Smooth muscle cell (in vitro differentiated cells): ENCODE data around the gene SGK1. TPM values are rescaled to one million over a fixed set of nuclear protein-coding genes. Genes with fewer than 3 reads are reported as not detected.

Experiments used
- DNase-seq: peaks from one replicate; lab custom pipeline; 2025; ENCODE audit not compliant: unreplicated experiment; lab: John Stamatoyannopoulos, UW
- H2AFZ ChIP-seq: fragments of 200-600 bp; sonication (generic); 2 replicates; pipeline ENCODE4 v1.6.0; 2016; ENCODE audit warnings: antibody characterized with exemption, low read depth, mild to moderate bottlenecking
- H3F3A ChIP-seq: fragments of 200-600 bp; sonication (generic); 2 replicates; pipeline ENCODE4 v1.6.0; 2017; ENCODE audit warnings: antibody characterized with exemption, low read depth
- H3K27ac ChIP-seq: fragments of 200-600 bp; sonication (generic); 2 replicates; pipeline ENCODE4 v1.5.1; 2016; ENCODE audit warnings: low read depth, mild to moderate bottlenecking
- H3K27me3 ChIP-seq: fragments of 200-600 bp; sonication (generic); 2 replicates; pipeline ENCODE4 v1.6.1; 2016; ENCODE audit warnings: low read depth, mild to moderate bottlenecking
- H3K36me3 ChIP-seq: fragments of 200-600 bp; sonication (generic); 2 replicates; pipeline ENCODE4 v1.5.1; 2016; ENCODE audit warnings: low read depth
- H3K4me1 ChIP-seq: fragments of 200-600 bp; sonication (generic); 2 replicates; pipeline ENCODE4 v1.5.1; 2016; ENCODE audit warnings: low read depth
- H3K4me2 ChIP-seq: fragments of 200-600 bp; sonication (generic); 2 replicates; pipeline ENCODE4 v1.6.0; 2016; ENCODE audit warnings: mild to moderate bottlenecking
- H3K4me3 ChIP-seq: fragments of 200-600 bp; sonication (generic); 2 replicates; pipeline ENCODE4 v1.5.1; 2016; ENCODE audit warnings: mild to moderate bottlenecking
- H3K79me2 ChIP-seq: fragments of 200-600 bp; sonication (generic); 2 replicates; pipeline ENCODE4 v1.6.0; 2016; ENCODE audit warnings: low read depth, mild to moderate bottlenecking
- H3K9ac ChIP-seq: fragments of 200-600 bp; sonication (generic); 2 replicates; pipeline ENCODE4 v1.6.0; 2016; ENCODE audit warnings: low read depth
- H3K9me3 ChIP-seq: fragments of 200-600 bp; sonication (generic); replicated peaks from 2 replicates; pipeline ENCODE4 v1.5.1; 2016; ENCODE audit warnings: low read depth
- H4K20me1 ChIP-seq: fragments of 200-600 bp; sonication (generic); 2 replicates; pipeline ENCODE4 v1.6.0; 2016; ENCODE audit warnings: low read depth
- WGBS: methylation state at CpG from one replicate; pipeline ENCODE4 v1.1.7; 2016; ENCODE audit warnings: low lambda C conversion rate; 5-methylcytosine and 5-hydroxymethylcytosine counted together
- polyA plus RNA-seq: library from polyadenylated mRNA; unstranded; fragments of >200 nt; fragmentation: Nextera tagmentation; extraction: Ambion mirVana; gene quantifications from 2 replicates; pipeline ENCODE4 v1.2.1, GENCODE V29; 2016
- total RNA-seq: library from RNA; depleted of rRNA; stranded (reverse); fragments of >200 nt; gene quantifications from 2 replicates; pipeline ENCODE4 v1.2.3, GENCODE V29; 2014
- TF ChIP-seq, protein P1 (sequence below): fragments of 200-600 bp; sonication (generic); IDR thresholded peaks from 2 replicates; pipeline ENCODE4 v1.5.1; 2017; ENCODE audit warnings: borderline replicate concordance, mild to moderate bottlenecking, antibody characterized with exemption; ENCODE audit not compliant: insufficient read depth, poor library complexity, severe bottlenecking

Gene SGK1
- total and polyA plus RNA-seq, 2 experiments from 2014 or later: 18.9 to 109 TPM

DNA sequence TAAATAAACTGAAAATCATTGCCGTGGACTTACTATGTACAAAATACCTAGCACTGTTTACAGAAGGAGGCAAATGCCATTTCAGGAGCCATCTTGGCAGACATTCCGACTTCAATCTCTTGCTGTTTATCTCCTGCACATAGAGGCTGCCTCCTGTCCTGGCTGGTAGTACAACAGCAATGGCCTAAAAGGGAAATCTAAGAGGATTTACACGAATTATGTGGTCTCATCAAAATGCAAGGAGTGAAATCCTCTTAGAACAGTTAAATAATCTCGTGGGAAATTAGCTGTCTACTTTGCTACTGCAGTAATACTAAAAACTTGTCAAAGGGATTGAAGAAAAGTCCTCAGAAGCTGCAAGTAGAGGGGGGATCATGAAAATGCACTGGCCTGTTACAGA lies 183.3 kb downstream of the SGK1 start:
- Histone ChIP-seq H3K4me2 (no peak overlapping the region), H2AFZ (peak overlapping the region; percentile 35), H3K36me3 (no peaks in the 10 kb centered on the region), H3K27ac (no peak overlapping the region), H3K27me3 (no peaks in the 10 kb centered on the region), H4K20me1 (no peaks in the 10 kb centered on the region), H3K79me2 (no peaks in the 10 kb centered on the region), H3F3A (no peaks in the 10 kb centered on the region), H3K4me3 (no peak overlapping the region), H3K9ac (no peak overlapping the region), H3K4me1 (no peaks in the 10 kb centered on the region), H3K9me3 (no peaks in the 10 kb centered on the region)
- no peak for DNase-seq
- WGBS: 80% methylated on average over 4 of the region's 4 CpGs
- TF ChIP-seq, protein P1, sequence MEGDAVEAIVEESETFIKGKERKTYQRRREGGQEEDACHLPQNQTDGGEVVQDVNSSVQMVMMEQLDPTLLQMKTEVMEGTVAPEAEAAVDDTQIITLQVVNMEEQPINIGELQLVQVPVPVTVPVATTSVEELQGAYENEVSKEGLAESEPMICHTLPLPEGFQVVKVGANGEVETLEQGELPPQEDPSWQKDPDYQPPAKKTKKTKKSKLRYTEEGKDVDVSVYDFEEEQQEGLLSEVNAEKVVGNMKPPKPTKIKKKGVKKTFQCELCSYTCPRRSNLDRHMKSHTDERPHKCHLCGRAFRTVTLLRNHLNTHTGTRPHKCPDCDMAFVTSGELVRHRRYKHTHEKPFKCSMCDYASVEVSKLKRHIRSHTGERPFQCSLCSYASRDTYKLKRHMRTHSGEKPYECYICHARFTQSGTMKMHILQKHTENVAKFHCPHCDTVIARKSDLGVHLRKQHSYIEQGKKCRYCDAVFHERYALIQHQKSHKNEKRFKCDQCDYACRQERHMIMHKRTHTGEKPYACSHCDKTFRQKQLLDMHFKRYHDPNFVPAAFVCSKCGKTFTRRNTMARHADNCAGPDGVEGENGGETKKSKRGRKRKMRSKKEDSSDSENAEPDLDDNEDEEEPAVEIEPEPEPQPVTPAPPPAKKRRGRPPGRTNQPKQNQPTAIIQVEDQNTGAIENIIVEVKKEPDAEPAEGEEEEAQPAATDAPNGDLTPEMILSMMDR: no peak

DNA sequence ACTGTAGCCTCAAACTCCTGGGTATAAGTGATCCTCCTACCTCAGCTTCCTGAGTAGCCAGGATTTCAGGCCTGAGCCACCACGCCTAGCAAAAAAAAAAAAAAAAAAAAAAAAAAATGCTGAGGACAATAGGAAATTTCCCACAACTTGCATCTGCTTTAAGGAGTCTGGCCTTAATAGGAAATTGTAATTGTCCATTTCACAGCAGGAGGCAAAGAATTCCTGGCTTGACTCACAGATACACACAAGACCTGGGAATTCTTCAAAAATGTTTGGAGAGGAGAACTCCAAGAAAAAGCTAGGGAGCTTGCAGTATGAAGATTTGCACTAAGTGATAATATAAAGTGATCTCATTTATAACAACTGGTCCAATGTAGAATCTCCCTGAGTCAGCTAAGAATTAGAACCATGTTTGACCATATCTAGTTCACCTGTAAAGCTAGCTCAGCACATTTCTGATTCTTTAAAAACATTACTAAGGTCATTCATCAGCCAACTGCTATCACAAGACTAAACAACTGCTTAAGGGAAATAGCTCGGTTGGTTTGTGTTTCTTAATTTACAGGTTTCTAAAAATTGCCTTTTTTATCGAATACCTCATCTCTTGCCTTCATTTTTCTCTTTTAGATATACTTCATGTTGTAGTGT lies 185.3 kb downstream of the SGK1 start:
- TF ChIP-seq, protein P1: no peak
- 94% methylated on average over 3 of the region's 3 CpGs for WGBS
- Histone ChIP-seq H3K79me2 (no peaks in the 10 kb centered on the region), H3K4me3 (no peak overlapping the region), H3F3A (no peaks in the 10 kb centered on the region), H2AFZ (no peak overlapping the region), H4K20me1 (no peaks in the 10 kb centered on the region), H3K9ac (no peak overlapping the region), H3K4me2 (no peak overlapping the region), H3K27ac (no peak overlapping the region), H3K36me3 (no peaks in the 10 kb centered on the region), H3K4me1 (no peaks in the 10 kb centered on the region), H3K27me3 (no peaks in the 10 kb centered on the region), H3K9me3 (no peaks in the 10 kb centered on the region)
- DNase-seq: no peak

DNA sequence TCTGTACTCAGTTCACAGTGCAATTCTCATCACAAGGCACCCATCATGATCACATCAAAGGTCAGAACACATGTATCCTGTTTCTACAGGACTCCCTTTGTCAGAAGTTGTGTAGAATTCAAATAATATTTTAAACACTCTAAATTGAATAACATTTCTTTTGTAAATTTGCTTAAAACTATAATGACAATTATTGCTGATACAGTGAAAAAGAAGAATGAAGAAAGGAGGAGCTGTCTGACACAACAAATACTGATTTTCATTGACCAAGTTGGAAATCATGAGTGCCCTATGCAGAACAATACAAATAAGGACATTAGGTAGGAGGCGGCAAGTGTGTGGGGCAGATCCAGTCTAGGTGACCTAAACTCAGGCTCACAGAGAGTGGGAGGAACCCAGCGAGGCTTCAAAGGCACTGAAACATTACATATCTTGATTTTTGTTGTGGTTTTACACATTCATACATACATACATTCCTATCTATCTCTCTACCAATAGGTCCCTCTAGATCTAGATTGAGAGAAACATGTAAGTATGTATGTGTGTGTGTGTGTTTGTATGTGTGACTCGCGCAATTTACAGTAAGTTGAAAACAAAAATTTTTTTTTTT lies 186.3 kb downstream of the SGK1 start:
- no peak for DNase-seq
- Histone ChIP-seq H3K27me3 (no peaks in the 10 kb centered on the region), H3K9ac (no peak overlapping the region), H3K4me1 (no peaks in the 10 kb centered on the region), H3K79me2 (no peaks in the 10 kb centered on the region), H3K4me2 (no peak overlapping the region), H3F3A (no peaks in the 10 kb centered on the region), H4K20me1 (no peaks in the 10 kb centered on the region), H3K36me3 (no peaks in the 10 kb centered on the region), H3K27ac (no peak overlapping the region), H3K9me3 (no peaks in the 10 kb centered on the region), H2AFZ (no peak overlapping the region), H3K4me3 (no peak overlapping the region)
- TF ChIP-seq, protein P1: no peak
- 97% methylated on average over 4 of the region's 4 CpGs for WGBS

DNA sequence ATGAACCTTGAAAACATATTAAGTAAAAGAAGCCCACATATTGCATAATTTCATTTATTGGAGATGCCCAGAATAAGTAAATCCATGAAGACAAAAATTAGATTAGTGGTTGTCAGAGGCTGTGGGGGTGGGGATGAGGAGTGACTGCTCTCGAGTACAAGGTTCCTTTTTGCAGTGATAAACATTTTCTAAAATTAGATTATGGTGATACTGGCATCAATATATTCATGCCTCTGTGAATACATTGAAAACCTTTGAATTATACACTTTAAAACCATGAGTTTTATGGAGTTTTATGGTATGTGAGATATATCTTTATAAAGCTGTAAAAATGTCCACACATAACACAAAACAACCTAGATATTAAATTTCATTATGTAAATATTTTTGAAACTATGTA lies 189.8 kb downstream of the SGK1 start:
- no peaks in the 10 kb centered on the region for H3K79me2 ChIP-seq
- H3K27me3 ChIP-seq: no peaks in the 10 kb centered on the region
- no peak overlapping the region for H2AFZ ChIP-seq
- H3K4me1 ChIP-seq: no peaks in the 10 kb centered on the region
- TF ChIP-seq, protein P1: no peak
- no peaks in the 10 kb centered on the region for H3K36me3 ChIP-seq
- no peak overlapping the region for H3K9ac ChIP-seq
- no peak overlapping the region for H3K4me3 ChIP-seq
- H3K4me2 ChIP-seq: no peak overlapping the region
- DNase-seq: no peak
- H4K20me1 ChIP-seq: no peaks in the 10 kb centered on the region
- no peaks in the 10 kb centered on the region for H3F3A ChIP-seq
- H3K9me3 ChIP-seq: no peaks in the 10 kb centered on the region
- no peak overlapping the region for H3K27ac ChIP-seq
- 80% methylated on average over 1 of the region's 1 CpG for WGBS
